ENCODE data around the gene LPAR2. TPM values are rescaled to one million over a fixed set of nuclear protein-coding genes. Genes with fewer than 3 reads are reported as not detected.
A peak's percentile ranks its signal among the peaks of the same experiment; 100 is the strongest.

The LPAR2 gene
- total RNA-seq, 1 donor from 2014 or later, result 170 TPM

- Mint-ChIP-seq H3K4me1 (ENCODE audit: low read depth) (peaks cover 10% of the 10 kb centered on the region), H3K36me3 (ENCODE audit: insufficient read depth) (peaks cover 6% of the 10 kb centered on the region), H3K27me3 (no peaks in the 10 kb centered on the region), H3K27ac (peak overlapping the region; percentile 24), H3K9me3 (ENCODE audit: low read depth) (no peaks in the 10 kb centered on the region), H3K4me3 (ENCODE audit: low read depth) (no peak overlapping the region)
- DNase-seq (ENCODE audit: low spot score, unreplicated experiment), result no peak
- TF ChIP-seq CTCF (IDR thresholded peaks at IDR 0.05; ENCODE audit: unreplicated experiment), result no peak
These were observed 17.3 kb upstream of the LPAR2 start for GRCh38 chr19:19645233-19645870.

- DNase-seq (ENCODE audit: low spot score, unreplicated experiment), result no peak
- Mint-ChIP-seq H3K27ac (peak overlapping the region; percentile 96), H3K27me3 (no peaks in the 10 kb centered on the region)
These were observed 16.0 kb upstream of the LPAR2 start for GRCh38 chr19:19644054-19644388.

GRCh38 chr19:19643158-19644053, 15.4 kb upstream of the LPAR2 start, which contains the start of gene GMIP:
Gene GMIP (minus strand): TSS chr19:19643657. CDS start chr19:19643529, 128 bp downstream.
- Mint-ChIP-seq H3K9me3 (ENCODE audit: low read depth) (no peaks in the 10 kb centered on the region), H3K4me3 (ENCODE audit: low read depth) (peak within 1 kb of the TSS; percentile 94), H3K27me3 (no peaks in the 10 kb centered on the region), H3K36me3 (ENCODE audit: insufficient read depth) (peaks cover 3% of the 10 kb centered on the region), H3K4me1 (ENCODE audit: low read depth) (peaks cover 10% of the 10 kb centered on the region), H3K27ac (peak within 1 kb of the TSS; percentile 96)
- peak; percentile 93 for TF ChIP-seq CTCF (IDR thresholded peaks at IDR 0.05; ENCODE audit: unreplicated experiment)
- peak; percentile 85 for DNase-seq (ENCODE audit: low spot score, unreplicated experiment)

More at GRCh38 chr19:19644054-19644388, 16.0 kb upstream of the LPAR2 start:
- Mint-ChIP-seq H3K36me3 (ENCODE audit: insufficient read depth) (peaks cover 3% of the 10 kb centered on the region), H3K9me3 (ENCODE audit: low read depth) (no peaks in the 10 kb centered on the region), H3K4me3 (ENCODE audit: low read depth) (peak overlapping the region; percentile 94), H3K4me1 (ENCODE audit: low read depth) (peaks cover 10% of the 10 kb centered on the region)
- no peak for TF ChIP-seq CTCF (IDR thresholded peaks at IDR 0.05; ENCODE audit: unreplicated experiment)

GRCh38 chr19:19642506-19643157, 14.6 kb upstream of the LPAR2 start:
- TF ChIP-seq CTCF (IDR thresholded peaks at IDR 0.05; ENCODE audit: unreplicated experiment), result no peak
- H3K36me3 Mint-ChIP-seq (ENCODE audit: insufficient read depth), result peaks cover 2% of the 10 kb centered on the region
- H3K9me3 Mint-ChIP-seq (ENCODE audit: low read depth), result no peaks in the 10 kb centered on the region
- no peak for DNase-seq (ENCODE audit: low spot score, unreplicated experiment)
- H3K4me3 Mint-ChIP-seq (ENCODE audit: low read depth), result peak overlapping the region; percentile 94
- H3K27me3 Mint-ChIP-seq, result no peaks in the 10 kb centered on the region
- H3K27ac Mint-ChIP-seq, result peak overlapping the region; percentile 91
- H3K4me1 Mint-ChIP-seq (ENCODE audit: low read depth), result peaks cover 10% of the 10 kb centered on the region
